SK-N-SH treated with all-trans-retinoic acid at 6 μM for 48 hours (cell line): ENCODE measurements around the gene GTPBP3.

Experiments used
- ARNTL ChIP-seq: fragments of 450-650 bp; formaldehyde crosslinking; IDR thresholded peaks from 2 replicates; pipeline ENCODE4 v1.5.0; 2020; ENCODE audit warnings: low read depth, mild to moderate bottlenecking, moderate library complexity, borderline replicate concordance
- CREB5 ChIP-seq: fragments of 250-450 bp; sonication (Bioruptor Pico); IDR thresholded peaks from 2 replicates; pipeline ENCODE4 v1.5.1; 2020; ENCODE audit warnings: low read depth, mild to moderate bottlenecking, moderate library complexity
- CSDC2 ChIP-seq: fragments of 250-450 bp; sonication (Bioruptor Pico); IDR thresholded peaks from 2 replicates; pipeline ENCODE4 v1.5.0; 2020; ENCODE audit warnings: mild to moderate bottlenecking, moderate library complexity
- OSR1 ChIP-seq: fragments of 250-450 bp; sonication (Bioruptor Pico); IDR thresholded peaks from 2 replicates; pipeline ENCODE4 v1.8.0; 2022; ENCODE audit warnings: moderate library complexity, mild to moderate bottlenecking, inconsistent platforms
- TCF4 ChIP-seq: fragments of 250-450 bp; sonication (Bioruptor Pico); IDR thresholded peaks from 2 replicates; pipeline ENCODE4 v1.8.0; 2021; ENCODE audit warnings: mild to moderate bottlenecking, moderate library complexity, borderline replicate concordance
- TOX ChIP-seq: fragments of 250-450 bp; sonication (Bioruptor Pico); IDR thresholded peaks from 2 replicates; pipeline ENCODE4 v1.8.0; 2021; ENCODE audit warnings: mild to moderate bottlenecking, moderate library complexity, borderline replicate concordance
- TF ChIP-seq, protein P1 (sequence below): fragments of 250-450 bp; sonication (Bioruptor Pico); IDR thresholded peaks from 2 replicates; pipeline ENCODE4 v1.8.0; 2020; ENCODE audit warnings: mild to moderate bottlenecking, moderate library complexity, borderline replicate concordance

DNA sequence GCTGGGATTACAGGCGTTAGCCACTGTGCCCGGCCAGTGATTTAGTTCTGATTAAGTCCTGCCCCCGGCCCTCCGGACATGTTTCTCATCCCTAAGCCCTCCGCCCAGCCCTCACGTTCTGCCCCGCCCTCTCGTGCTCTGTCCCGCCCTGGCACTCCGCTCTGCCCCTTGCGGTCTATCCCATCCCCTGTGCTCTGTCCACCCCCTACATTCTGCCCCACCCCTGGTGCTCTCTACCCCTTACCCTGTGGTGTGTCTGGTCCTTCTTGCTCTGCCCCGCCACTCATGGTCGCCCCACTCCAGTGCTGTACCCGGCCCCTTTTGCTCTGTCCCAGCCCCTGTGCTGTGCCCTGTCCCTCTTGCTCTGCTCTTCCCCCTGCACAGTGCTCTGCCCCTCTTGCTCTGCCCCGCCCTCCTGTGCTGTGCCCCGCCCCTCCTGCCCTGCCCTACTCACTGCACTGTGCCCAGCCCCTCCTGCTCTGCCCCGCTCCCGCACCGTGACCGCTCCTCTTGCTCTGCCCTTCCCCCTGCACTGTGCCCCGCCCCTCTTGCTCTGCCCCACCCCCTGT lies 3.0 kb downstream of the GTPBP3 start:
- TF ChIP-seq, protein P1, sequence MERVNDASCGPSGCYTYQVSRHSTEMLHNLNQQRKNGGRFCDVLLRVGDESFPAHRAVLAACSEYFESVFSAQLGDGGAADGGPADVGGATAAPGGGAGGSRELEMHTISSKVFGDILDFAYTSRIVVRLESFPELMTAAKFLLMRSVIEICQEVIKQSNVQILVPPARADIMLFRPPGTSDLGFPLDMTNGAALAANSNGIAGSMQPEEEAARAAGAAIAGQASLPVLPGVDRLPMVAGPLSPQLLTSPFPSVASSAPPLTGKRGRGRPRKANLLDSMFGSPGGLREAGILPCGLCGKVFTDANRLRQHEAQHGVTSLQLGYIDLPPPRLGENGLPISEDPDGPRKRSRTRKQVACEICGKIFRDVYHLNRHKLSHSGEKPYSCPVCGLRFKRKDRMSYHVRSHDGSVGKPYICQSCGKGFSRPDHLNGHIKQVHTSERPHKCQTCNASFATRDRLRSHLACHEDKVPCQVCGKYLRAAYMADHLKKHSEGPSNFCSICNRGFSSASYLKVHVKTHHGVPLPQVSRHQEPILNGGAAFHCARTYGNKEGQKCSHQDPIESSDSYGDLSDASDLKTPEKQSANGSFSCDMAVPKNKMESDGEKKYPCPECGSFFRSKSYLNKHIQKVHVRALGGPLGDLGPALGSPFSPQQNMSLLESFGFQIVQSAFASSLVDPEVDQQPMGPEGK (CRISPR knock-in tag), result no peak
- TF ChIP-seq TCF4 (CRISPR knock-in tag), result no peak
- no peak for TF ChIP-seq ARNTL (CRISPR knock-in tag)
- no peak for TF ChIP-seq CSDC2 (CRISPR knock-in tag)
- no peak for TF ChIP-seq OSR1 (CRISPR knock-in tag)
- TF ChIP-seq CREB5 (CRISPR knock-in tag), result no peak
- no peak for TF ChIP-seq TOX (CRISPR knock-in tag)
